Transverse colon (tissue), 4 donors: ENCODE measurements around the gene PRKACB. TPM values are rescaled to one million over a fixed set of nuclear protein-coding genes. Genes with fewer than 3 reads are reported as not detected.

Source experiments
- DNase-seq: peaks from one replicate; pipeline ENCODE4 v3.0.0-alpha.2; 2019
- H3K27ac ChIP-seq, 4 donors: fragments of 200-600 bp; sonication (generic); 2 replicates each; pipeline ENCODE4 v1.5.1; 2016 to 2018; ENCODE audit warnings: inconsistent platforms in 4 of 4
- H3K27me3 ChIP-seq: fragments of 200-600 bp; sonication (generic); 2 replicates; pipeline ENCODE4 v1.5.1; 2017; ENCODE audit warnings: inconsistent platforms
- H3K36me3 ChIP-seq, 4 donors: fragments of 200-600 bp; sonication (generic); 2 replicates each; pipeline ENCODE4 v1.5.1; 2017 to 2019; ENCODE audit warnings: inconsistent platforms in 4 of 4
- H3K4me1 ChIP-seq, 4 donors: fragments of 200-600 bp; sonication (generic); 2 replicates each; pipeline ENCODE4 v1.5.1; 2017 to 2020; ENCODE audit warnings: inconsistent platforms in 4 of 4
- H3K4me3 ChIP-seq, 4 donors: fragments of 200-600 bp; sonication (generic); 1 replicate in 1 of 4; 2 replicates in 3 of 4; pipeline versions ENCODE4 v1.5.1 to v1.6.1; 2017 to 2019; ENCODE audit warnings: inconsistent platforms in 4 of 4
- H3K9me3 ChIP-seq, 2 donors: fragments of 200-600 bp; sonication (generic); 2 replicates each; pipeline ENCODE4 v1.5.1; 2017 to 2019; ENCODE audit warnings: inconsistent platforms in 2 of 2
- EP300 ChIP-seq: sonication (generic); formaldehyde crosslinking; IDR thresholded peaks from one replicate; pipeline ENCODE4 v1.6.1; 2017; ENCODE audit warnings: antibody characterized with exemption, low read depth
- POLR2A ChIP-seq: fragments of 450-650 bp; IDR thresholded peaks from one replicate; pipeline ENCODE4 v1.6.1; 2016; ENCODE audit warnings: antibody characterized with exemption, mild to moderate bottlenecking, moderate library complexity
- POLR2AphosphoS5 ChIP-seq, 3 donors: sonication (generic); formaldehyde crosslinking; IDR thresholded peaks; one replicate each; pipeline ENCODE4 v1.6.1; 2016; ENCODE audit warnings: antibody characterized with exemption in 3 of 3
- WGBS, 2 donors: methylation state at CpG; one replicate each; pipeline ENCODE4 v1.1.5; 2018; ENCODE audit warnings: low coverage in 1 of 2; 5-methylcytosine and 5-hydroxymethylcytosine counted together
- in situ Hi-C, 4 donors: fragments of 200-750 bp; cut with MboI; loops; one replicate each; pipeline versions ENCODE4 v1.15.0 to v1.15.1; 2017; ENCODE audit warnings: low sequenced_read_pairs in 3 of 4, low pct_ligation_motif_present in 1 of 4, low pct_unique_long_range_greater_than_20kb in 1 of 4
- intact Hi-C: fragments of 100-400 bp; cut with DNase I; formaldehyde crosslinking; loops from one replicate; pipeline ENCODE4 v1.15.1; 2023; ENCODE audit warnings: low total_unique reads
- total RNA-seq, 4 donors: library from RNA; depleted of rRNA; stranded (reverse); fragments of >200 nt; gene quantifications; one replicate each; pipeline ENCODE4 v1.1.0, GENCODE V29; 2016
- TF ChIP-seq, protein P1 (sequence below), 5 experiments: fragments of 200-600 bp in 3 of 5; fragments of 450-650 bp in 2 of 5; sonication (generic) in 3 of 5; IDR thresholded peaks; 1 replicate in 2 of 5; 2 replicates in 3 of 5; pipeline ENCODE4 v1.5.1; 2016 to 2017; ENCODE audit warnings: antibody characterized with exemption in 5 of 5, inconsistent platforms in 3 of 5, mild to moderate bottlenecking in 2 of 5, moderate library complexity in 1 of 5

PRKACB gene
- total RNA-seq, 4 donors from 2014 or later, result 34.6 to 115 (median 79.2) TPM

DNA sequence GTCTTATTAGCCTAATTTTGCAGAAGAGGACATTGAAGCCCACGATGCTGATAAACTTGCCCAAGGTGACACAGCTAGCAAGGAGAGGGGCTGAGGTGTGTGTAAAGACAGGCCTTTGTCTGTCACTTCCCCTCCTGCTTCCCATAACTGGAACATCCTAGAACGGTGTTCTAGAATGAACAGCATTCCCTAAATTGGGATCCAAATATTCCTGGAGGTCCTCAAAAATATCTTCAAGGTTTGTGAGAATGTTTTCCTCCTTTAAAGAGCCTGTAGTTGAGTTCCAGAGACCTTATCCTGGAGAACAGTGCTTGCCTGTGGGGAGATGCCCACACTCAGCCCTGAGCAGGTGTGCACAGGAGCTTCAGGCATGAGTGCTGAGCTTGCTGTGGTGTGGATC lies 115.9 kb downstream of the PRKACB start:
- WGBS, 2 donors, result 91% methylated on average over 2 of the region's 2 CpGs; no CpG with 5 or more reads in 1 of the 2 donors
- in situ Hi-C loops, result no loop called here
- Histone ChIP-seq H3K27ac (peak overlapping the region in 3 of 4 donors; percentile 44 to 50 (median 50)), H3K27me3 (no peaks in the 10 kb centered on the region), H3K4me3 (no peak overlapping the region), H3K4me1 (peaks cover 0 to 22% (median 10%) of the 10 kb centered on the region in 4 donors), H3K9me3 (no peaks in the 10 kb centered on the region), H3K36me3 (no peaks in the 10 kb centered on the region)
- TF ChIP-seq POLR2AphosphoS5 (IDR thresholded peaks at IDR 0.05) (no peak), EP300 (no peak), POLR2A (no peak)
- TF ChIP-seq, protein P1, sequence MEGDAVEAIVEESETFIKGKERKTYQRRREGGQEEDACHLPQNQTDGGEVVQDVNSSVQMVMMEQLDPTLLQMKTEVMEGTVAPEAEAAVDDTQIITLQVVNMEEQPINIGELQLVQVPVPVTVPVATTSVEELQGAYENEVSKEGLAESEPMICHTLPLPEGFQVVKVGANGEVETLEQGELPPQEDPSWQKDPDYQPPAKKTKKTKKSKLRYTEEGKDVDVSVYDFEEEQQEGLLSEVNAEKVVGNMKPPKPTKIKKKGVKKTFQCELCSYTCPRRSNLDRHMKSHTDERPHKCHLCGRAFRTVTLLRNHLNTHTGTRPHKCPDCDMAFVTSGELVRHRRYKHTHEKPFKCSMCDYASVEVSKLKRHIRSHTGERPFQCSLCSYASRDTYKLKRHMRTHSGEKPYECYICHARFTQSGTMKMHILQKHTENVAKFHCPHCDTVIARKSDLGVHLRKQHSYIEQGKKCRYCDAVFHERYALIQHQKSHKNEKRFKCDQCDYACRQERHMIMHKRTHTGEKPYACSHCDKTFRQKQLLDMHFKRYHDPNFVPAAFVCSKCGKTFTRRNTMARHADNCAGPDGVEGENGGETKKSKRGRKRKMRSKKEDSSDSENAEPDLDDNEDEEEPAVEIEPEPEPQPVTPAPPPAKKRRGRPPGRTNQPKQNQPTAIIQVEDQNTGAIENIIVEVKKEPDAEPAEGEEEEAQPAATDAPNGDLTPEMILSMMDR (IDR thresholded peaks at IDR 0.05), result no peak
- DNase-seq, result no peak
- intact Hi-C loops, result no loop called here

DNA sequence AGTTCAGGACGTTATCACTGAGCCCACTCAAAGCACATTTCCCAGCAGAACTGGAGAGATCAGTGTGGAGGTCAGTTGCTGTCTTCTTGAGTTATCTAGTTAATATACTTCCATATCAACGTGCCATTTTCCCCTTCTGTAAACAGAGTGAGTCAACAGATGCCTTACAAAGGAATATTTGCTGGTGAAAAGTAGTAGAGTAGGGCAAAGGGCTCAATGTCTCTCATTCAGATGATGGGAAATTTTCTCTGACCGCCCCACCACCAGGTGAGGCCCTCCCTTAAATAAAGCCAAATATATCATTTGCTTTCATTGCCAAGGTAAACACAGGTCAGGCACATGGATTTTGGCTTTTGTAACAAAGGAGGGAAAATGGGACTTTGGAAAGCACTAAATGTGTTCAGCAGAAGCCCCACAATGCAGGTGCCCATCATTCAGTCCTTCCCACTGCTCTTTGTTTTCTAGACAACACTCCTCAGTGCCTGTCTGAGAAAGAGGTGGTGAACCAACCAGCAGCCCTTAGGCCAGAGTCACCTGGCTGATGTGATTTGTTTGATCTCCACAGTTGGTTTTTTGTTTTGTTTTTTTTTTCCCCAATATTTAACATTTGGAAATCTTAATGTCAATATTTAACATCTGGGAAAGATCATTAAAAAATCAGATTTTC lies 116.9 kb downstream of the PRKACB start:
- in situ Hi-C loops (no loop called here), intact Hi-C loops (no loop called here)
- TF ChIP-seq EP300 (no peak), POLR2A (no peak), POLR2AphosphoS5 (IDR thresholded peaks at IDR 0.05) (peak in 1 of 3 donors; percentile 5)
- TF ChIP-seq, protein P1 (IDR thresholded peaks at IDR 0.05), result no peak
- Histone ChIP-seq H3K27me3 (no peaks in the 10 kb centered on the region), H3K4me3 (no peak overlapping the region), H3K9me3 (no peaks in the 10 kb centered on the region), H3K36me3 (no peaks in the 10 kb centered on the region), H3K4me1 (peaks cover 0 to 25% (median 8%) of the 10 kb centered on the region in 4 donors), H3K27ac (peak overlapping the region; percentile 36 to 50 (median 47))
- no peak for DNase-seq
- WGBS, 2 donors, result 51% methylated on average over 3 of the region's 3 CpGs; no CpG with 5 or more reads in 1 of the 2 donors

DNA sequence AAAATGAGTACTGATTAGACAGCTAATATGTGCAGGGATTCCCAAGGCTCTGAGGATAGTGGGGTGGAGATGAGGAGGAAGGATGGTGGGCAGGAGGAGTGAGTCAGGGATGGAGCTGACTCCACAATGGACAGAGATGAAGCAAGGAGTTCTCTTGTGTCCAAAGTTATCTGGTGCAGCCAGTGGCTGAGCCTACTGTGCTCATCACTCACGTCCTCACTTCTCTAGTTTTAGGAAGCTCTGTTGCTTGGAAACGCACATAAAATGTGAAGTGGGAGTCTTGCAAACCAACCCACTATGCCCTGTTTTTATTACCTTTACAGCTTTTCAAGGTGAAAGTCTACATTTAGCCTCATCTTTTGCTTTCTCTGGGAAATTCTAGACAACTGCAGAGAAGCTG lies 120.9 kb downstream of the PRKACB start:
- no peak overlapping the region for H3K4me3 ChIP-seq
- TF ChIP-seq POLR2AphosphoS5 (IDR thresholded peaks at IDR 0.05), result no peak
- no peak for TF ChIP-seq EP300
- TF ChIP-seq, protein P1 (IDR thresholded peaks at IDR 0.05), result no peak
- TF ChIP-seq POLR2A, result no peak
- H3K4me1 ChIP-seq, result peaks cover 3 to 61% (median 37%) of the 10 kb centered on the region in 4 donors
- peak overlapping the region in 3 of 4 donors; percentile 70 to 94 (median 76) for H3K27ac ChIP-seq
- in situ Hi-C loops, result no loop called here
- no peaks in the 10 kb centered on the region for H3K36me3 ChIP-seq
- H3K9me3 ChIP-seq, result no peaks in the 10 kb centered on the region
- no peak for DNase-seq
- no peaks in the 10 kb centered on the region for H3K27me3 ChIP-seq
- 46 to 67% methylated on average over 2 of the region's 2 CpGs for WGBS, 2 donors
- intact Hi-C loops, result no loop called here

DNA sequence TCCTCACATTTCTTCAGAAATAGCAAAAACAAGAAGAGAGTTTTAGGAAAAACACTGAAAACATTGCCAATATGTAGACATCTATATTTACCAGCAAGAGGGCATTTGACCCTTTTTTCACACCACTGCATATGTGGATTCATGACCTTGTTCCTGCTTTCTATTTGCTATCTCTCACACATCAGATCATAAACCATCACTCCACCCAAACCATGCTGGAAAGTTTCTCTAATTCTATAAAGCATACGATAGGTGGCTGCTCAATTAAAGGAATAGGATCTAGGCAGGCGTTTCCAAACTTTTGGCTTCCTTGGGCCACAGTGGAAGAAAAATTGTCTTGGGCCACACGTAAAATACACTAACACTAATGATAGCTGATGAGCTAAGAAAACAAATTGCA lies 121.8 kb downstream of the PRKACB start:
- in situ Hi-C loops (no loop called here), intact Hi-C loops (no loop called here)
- no peaks in the 10 kb centered on the region for H3K36me3 ChIP-seq
- TF ChIP-seq EP300 (no peak), POLR2AphosphoS5 (IDR thresholded peaks at IDR 0.05) (no peak), POLR2A (no peak)
- TF ChIP-seq, protein P1 (IDR thresholded peaks at IDR 0.05), result no peak
- no peaks in the 10 kb centered on the region for H3K9me3 ChIP-seq
- H3K4me3 ChIP-seq, result no peak overlapping the region
- H3K27me3 ChIP-seq, result no peaks in the 10 kb centered on the region
- WGBS, 2 donors, result 62% methylated on average over 3 of the region's 3 CpGs; no CpG with 5 or more reads in 1 of the 2 donors
- H3K4me1 ChIP-seq, result peaks cover 5 to 63% (median 38%) of the 10 kb centered on the region in 4 donors
- H3K27ac ChIP-seq, result peak overlapping the region; percentile 70 to 94 (median 82)
- no peak for DNase-seq
